GM19463 (cell line): Measurements from ENCODE around the gene CXorf66.
"Not testable (repeated sequence)": the region's sequence is repeated elsewhere in the genome, so short reads cannot be mapped to it uniquely, and the experiment has no call there.

Experiments
- ATAC-seq: cut with Tn5 transposase; IDR thresholded peaks from one replicate; pipeline ENCODE4 v1.9.1; 2021; ENCODE audit warnings: mild to moderate bottlenecking, moderate library complexity; ENCODE audit not compliant: unreplicated experiment

Gene CXorf66

GRCh38 chrX:139929876-139930275, 35.4 kb downstream of the CXorf66 start:
- ATAC-seq = no peak

DNA sequence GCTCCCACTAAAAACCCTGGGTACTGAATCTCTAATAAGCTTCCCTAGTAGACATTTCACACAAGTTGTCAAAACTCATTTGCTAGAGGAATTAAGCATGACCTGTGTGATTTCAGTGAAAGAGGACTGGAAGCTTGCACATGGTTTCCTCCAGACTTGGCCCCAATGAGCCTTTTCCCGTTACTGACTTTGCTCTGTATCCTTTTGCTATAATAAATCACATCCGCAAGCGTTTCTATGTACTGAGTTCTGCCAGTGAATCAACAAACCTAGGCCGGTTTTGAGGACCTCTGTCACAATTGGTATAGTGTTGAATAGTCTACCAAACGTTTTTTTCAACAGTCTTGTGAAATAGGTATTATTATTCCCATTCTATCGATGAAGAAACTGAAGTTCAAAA, 40.6 kb downstream of the CXorf66 start:
- no peak for ATAC-seq

- ATAC-seq = no peak
These were observed 41.1 kb downstream of the CXorf66 start for GRCh38 chrX:139924069-139924695.

DNA sequence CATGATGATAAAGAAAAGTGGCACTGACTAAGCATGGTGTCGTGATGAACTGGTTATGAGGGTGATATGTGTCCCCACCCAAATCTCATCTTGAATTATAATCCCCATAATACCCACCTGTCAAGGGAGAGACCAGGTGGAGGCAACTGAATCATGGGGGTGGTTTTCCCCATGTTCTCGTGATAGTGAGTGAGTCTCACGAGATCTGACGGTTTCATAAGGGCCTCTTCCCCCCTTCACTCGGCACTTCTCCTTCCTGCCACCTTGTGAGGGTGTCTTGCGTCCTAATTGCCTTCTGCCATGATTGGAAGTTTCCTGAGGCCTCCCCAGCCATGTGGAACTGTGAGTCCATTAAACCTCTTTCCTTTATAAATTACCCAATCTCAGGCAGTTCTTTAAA, 44.2 kb downstream of the CXorf66 start:
- ATAC-seq = not testable (repeated sequence)

DNA sequence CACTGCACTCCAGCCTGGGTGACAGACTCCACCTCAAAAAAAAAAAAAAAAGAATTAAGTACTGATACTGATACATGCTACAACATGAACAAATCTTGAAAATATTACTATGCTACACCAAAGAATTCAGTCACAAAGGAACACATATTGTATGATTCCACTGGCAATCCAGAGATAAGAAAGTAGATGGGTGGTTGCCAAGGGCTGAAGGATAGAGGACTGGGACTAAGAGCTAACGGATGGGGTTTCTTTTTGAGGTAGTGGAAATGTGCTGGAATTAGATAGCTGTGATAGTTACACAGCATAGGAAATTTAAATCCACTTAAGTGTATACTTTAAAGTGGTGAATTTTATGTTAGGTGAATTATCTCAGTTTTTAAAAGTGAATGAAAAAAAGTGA, 45.0 kb downstream of the CXorf66 start:
- no peak for ATAC-seq

GRCh38 chrX:139914421-139914820, 50.9 kb downstream of the CXorf66 start:
- ATAC-seq = no peak

- peak; percentile 46 for ATAC-seq
These were observed 55.6 kb downstream of the CXorf66 start for GRCh38 chrX:139909712-139910111.

GRCh38 chrX:139907078-139907477, 58.2 kb downstream of the CXorf66 start:
- ATAC-seq = no peak

GRCh38 chrX:139905743-139906142, 59.6 kb downstream of the CXorf66 start:
- no peak for ATAC-seq
